HuH-7.5 (cell line): ENCODE results near the gene OMA1.
"Not testable (repeated sequence)": the region's sequence is repeated elsewhere in the genome, so short reads cannot be mapped to it uniquely, and the experiment has no call there.

Experiments
- DNase-seq: peaks from one replicate; pipeline ENCODE4 v3.0.0; 2011; ENCODE audit warnings: low spot score

OMA1 gene

DNA sequence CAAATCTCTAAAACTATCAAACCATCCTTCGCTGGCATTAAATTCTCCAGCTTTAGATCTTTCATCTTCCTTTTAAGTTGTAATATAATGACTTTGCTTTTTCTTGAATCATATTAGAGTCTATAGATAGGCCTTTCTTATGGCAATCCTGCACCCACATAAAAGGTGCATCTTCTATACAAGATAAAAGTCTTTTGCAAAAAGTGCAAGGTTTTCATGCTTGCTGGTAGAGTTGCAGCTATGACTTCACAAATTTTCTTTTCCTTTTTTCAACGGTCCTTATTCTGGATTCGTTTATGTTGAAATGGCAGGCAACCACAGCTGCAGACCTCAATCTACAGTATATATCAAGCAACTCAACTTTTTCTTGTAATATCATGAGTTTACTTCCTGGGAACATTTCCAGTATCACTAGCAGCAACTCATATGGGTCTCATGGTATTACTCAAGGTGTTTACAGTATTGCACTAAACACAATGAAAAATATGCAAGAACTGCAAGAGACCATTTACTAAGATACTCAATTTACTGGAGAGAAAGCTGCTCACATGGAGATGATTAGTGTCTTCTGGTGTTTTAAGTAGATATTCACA, 22.1 kb downstream of the OMA1 start:
- no peak for DNase-seq

DNA sequence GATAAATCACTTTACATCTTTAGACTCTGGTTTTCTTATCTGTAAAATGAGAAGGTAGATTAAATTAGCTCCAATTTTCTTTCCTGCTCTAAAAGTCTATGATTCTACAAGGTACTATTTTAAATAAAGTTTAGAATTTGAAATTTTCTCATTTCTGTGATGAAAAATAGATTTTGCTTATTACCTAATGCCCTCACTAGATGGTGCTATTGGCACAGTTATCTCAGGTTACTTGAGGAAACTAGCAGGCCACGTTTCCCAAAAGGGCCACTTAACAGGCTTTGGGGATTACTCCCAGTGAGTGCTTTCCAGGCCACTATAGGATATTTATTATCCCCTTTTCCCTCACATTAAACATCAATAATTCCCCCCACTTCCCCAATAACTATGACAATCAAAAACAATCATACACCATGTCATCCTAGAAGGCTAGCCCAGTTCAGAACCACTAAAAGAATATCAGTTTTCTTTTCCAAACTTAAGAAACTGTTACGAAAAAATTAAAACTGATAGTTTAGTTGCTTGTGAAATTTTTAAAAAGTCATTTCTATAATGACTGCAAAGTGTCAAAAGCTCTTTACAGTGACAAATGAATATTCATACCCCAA, 30.6 kb downstream of the OMA1 start:
- DNase-seq, result peak; percentile 39

DNA sequence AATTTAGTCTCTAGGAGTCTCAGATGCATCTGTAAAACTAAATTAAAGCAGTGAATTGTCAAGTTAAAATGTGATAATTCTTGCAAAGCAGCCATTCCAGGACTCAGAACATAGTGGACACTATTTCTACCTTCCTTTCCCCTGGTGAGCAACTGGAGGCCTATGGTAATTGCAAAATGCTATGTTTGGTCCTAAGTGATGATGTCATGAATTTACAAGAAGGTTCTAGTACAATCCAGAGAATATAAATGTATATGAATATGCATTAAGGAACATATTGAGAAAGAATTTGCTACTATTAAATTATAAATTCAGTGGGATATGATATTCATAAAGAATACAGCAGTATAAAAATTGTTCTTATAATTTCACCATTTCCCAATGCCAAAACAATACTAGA, 32.6 kb downstream of the OMA1 start:
- DNase-seq, result no peak

DNA sequence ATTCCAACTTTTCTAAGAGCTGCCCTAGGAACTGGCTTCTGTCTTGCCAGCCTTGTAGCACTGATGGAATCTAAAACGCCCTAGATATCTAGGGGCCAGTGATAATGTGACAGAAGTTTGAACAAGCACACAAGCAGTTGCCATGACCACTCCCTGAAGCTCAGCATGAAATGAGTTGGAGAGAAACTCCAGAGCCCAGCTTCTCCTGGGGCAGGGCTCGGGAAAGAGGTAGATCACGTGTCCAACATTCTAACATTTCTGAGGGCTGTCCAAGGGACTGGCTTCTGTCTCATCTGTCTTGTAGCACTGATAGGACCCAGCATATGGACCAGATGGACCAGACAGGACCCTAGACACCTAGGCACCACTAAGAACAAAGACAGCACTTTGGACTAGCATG, 37.9 kb downstream of the OMA1 start:
- no peak for DNase-seq

DNA sequence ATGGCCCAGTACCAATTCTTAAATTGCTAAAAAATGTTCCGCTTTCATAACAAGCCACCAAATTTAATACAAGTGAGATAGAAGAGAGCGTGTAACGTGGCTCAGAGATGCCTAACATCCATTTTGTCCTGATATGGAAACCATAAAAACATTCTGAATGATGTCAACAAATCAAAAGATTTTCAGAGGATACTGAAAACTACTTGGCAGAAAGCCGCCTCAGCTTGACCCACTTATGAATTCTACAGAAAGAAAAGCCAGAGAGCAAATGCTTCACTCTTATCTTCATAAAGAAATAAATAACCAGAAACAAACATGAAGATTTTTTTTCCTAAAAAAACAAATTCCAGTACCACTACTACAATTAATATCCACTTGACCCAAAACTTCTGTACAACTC, 41.2 kb downstream of the OMA1 start:
- DNase-seq, result no peak

DNA sequence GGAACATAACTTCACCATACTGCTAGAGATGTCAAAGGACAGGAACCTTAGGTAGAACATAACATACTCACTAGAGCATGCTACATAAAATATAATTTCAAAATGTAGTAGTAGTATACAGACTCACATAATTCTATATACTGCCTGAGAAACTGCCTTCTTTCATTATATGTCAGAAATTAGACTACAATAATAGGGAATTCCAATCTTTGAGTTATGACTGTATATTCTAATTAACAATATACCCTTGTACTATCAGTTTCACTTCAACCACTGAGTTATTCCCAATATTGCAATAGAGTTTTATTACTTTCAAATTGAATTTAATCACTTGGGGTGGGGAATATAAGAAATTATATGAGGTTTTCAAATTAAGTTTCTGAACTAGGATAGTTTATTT, 44.0 kb downstream of the OMA1 start:
- no peak for DNase-seq

DNA sequence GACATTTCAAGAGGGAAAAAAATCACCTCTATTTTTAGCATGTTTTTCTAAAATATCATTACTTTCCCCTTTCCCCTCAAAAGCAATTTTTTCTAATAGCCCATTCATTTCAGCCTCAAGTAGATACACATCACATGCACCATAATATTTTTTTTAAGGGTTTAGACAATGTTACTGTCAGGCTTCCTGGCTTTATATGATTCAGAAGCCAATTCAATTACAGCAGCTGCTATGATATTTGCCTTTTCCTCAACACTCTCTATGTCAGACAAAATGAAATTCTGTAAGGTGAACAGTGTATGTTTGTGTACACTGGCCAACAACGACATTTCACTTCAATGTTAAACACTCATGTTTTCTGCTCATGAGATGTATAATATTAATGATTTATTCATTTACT, 46.5 kb downstream of the OMA1 start:
- no peak for DNase-seq

DNA sequence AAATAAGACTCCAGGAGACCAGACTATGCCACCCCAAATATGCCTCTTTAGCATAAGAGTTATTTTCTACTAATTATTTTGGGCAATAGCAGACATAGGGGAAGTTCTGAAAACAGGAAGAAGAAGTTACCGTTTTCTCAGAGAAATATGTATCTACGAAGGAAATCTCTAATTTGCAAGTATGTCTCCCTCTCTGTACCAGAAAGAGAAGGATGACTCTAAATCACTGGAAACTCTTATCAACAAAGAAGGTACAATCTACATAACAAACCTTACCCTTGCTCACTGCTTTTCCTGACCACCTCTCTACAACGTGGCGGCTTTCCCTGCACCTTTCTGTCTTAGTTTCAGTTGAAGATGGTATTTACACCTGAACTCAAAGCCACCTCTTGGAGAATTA, 49.0 kb downstream of the OMA1 start:
- DNase-seq, result no peak

DNA sequence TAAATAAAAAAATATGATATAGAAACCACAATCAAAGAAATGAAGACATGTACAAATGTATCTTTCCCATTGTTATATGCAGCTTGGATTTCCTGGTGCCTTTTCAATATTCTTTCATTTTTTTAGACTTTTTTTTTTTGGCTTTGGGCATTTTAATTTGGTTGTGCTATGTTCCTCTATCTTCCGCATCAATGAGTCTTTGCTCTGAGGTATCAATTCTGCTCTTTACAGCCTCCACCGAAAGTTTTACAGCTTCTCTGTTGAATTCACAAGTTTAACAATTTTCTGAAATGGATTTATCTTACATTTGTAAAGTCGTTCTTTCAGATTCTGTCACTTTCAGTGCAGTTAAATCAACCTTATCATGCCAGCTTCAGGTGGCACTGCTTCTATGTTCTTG, 50.5 kb downstream of the OMA1 start:
- no peak for DNase-seq

DNA sequence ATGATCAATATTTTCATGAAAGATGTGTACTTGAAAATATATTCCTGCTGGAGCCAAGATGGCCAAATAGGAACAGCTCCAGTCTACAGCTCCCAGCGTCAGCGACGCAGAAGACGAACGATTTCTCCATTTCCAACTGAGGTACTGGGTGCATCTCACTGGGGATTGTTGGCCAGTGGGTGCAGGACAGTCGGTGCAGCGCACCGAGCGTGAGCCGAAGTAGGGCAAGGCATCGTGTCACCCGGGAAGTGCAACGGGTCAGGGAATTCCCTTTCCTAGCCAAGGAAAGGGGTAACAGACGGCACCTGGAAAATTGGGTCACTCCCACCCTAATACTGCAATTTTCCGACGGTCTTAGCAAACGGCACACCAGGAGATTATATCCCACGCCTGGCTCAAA, 57.6 kb downstream of the OMA1 start:
- DNase-seq, result not testable (repeated sequence)

DNA sequence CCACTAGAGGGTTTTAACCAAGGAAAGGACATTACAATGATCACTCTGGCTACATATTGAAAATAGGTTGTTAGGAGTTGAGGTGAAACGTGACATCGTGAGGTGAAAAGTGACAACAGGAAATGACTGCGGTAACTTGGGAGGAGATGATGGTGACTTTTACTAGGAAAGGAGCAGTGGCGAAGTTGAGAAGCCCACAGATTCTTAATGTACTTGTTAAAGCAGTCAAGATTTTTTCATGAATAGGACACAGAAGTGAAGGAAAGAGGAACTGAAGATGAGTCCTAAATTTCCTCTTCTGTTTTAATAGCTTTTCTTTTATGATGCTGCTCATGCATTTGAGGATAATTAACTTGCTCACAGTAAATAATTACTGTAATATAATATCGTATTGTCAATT, 59.5 kb downstream of the OMA1 start:
- no peak for DNase-seq

DNA sequence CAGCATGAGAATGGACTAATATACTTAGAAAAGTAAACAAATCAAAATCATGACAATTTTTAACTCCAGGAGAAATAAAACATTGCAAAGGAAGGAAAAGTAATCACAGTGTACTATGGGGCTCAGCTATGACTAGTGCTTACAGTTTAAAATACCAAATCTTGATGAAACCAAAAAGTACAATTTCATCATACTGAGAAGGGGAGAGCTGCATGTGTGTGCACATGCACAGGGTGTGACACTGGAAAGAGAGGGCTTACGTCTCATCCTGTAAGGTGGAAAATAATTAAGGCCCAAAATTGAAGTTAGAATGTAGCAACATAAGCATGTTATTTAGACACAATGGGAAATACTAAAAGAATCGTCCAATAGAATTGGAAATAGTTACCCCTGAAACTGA, 64.6 kb downstream of the OMA1 start:
- DNase-seq, result no peak

DNA sequence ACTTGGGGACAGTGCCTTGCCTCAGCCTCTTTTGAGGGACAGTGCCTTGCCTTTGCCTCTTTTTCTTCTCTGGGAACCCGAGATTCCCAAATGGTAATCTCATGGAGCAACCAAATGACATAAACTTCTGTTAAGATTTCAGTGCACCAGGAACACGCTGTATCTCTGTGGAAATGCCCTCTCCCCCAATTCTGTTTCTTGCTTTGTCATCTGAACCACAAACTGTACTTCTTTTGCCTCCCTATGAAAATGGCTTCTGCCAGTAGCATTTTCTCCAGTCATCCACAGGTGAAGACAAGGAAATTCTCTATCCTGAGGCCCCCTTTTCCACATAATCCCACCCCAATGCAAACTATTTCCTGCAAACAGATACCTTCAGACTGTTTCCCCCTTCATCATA, 66.3 kb downstream of the OMA1 start:
- no peak for DNase-seq

DNA sequence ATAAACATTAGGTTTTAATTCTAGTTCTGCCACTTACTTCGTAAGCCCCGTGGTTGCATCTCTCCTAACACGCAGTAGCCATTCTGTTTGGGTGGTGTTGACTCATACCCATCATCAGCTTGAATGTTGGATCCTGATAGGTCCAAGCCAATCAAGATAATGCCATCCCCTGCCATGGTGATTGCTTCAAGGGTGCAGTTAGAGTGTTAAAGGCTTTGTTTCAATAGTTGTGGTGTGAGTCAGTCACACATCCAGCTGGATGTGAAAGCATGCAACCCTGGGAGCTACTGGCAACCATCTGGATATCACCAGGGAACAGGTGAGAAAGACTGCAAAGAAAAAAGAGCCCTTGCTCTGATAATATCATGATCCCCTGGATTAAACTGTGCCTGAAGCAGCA, 69.1 kb downstream of the OMA1 start:
- DNase-seq, result no peak

DNA sequence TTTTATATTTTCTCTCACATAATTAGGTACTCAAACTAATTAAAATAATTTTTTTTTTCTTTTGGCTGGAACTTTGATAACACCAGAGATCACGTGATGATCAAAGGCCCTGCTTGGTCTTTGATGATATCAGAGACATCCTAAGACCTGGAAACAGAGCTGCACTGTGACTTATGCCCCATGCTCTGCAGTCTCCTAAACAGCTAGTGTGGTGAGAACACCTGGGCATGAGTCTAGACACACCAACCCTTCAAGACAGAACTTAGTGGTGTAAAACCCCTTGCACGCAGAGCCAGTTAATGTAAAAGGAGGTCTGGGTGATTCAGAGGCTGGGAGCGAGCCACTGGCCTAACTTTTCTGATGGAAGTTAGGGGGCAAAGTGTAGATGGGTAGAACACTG, 70.3 kb downstream of the OMA1 start:
- DNase-seq, result no peak

DNA sequence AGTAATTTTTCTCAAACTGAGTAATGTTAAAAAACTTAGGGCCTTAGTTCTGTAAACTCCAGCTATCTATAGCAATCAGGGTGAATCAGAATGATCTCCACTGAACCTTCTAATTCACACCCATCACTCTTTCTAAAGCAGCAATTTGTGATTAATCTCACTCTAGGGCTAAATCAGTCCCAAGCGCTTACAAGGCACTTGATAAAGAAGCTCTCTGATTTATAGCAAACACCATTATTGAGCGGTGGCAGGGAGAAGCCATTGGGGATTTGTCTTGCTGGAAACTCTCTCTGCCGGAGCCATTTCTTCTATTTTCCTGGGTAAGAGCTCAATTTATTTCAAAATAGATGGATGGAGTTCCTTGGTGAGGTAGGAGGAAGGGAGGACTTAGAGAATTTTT, 77.0 kb downstream of the OMA1 start:
- DNase-seq, result no peak

DNA sequence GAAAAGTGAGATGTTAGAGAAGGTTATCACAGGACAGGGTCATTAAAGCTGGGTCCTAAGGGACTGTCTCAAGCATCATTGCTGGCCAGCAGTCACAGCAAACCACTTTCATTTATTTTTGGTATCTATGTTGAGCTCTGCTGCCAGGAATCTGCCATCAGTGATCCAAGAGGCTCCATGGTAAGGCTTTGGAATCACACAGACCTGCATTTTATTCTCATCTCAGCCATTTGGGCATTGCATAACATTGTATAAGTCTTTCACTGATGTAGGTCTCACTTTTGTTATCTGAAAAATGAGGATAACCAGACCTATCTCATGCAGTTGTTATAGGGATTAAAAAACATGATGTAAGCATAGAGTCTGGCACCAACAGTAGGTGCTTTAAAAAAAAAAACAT, 77.5 kb downstream of the OMA1 start:
- no peak for DNase-seq

DNA sequence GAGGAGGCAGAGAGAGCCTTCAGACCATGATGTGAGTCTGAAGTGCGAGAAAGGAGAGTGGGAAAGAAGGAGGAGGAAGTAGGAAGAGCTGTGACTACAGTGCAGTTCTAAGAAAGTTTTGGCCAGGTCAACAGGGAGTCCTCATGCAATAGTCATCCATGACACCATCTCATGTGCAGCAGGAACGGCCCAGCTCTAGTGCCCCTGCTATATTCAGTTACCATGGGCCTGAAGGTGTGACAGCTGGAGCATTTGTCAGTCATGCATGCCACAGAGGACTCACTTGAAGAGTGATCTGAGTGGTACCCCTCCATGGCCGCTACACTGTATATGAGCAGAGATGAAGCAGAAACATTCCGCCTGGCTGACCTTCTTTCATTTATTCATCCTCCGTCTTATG, 77.9 kb downstream of the OMA1 start:
- no peak for DNase-seq

DNA sequence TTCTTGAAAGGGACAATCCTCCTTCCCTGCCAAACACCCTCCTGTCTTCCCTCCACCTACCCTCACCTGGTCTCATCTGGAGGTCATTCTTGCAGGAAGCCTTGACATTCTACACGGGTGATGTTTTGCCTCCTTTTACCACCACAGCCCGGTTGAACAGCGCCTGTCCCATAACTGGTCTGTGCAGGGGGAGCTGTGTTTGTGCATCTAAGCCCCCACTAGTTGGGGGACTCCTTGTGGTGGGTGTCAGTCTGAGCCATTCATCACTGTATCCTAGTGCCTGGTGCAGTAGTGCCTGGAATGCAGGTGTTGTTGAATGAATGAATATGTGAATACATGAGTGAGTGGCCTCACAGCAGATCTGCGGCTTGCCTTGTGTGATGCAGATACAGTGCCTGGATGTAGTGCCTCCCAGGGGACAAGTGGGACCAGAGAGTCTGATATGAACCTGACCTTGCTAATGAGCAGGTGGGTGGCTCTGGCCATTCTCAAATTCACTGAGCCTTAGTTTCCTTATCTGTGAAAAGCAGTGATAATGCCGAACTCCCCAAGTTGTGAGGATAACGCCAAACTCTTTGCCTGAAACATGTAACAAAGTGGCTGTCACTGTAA, 79.8 kb downstream of the OMA1 start:
- DNase-seq, result no peak

DNA sequence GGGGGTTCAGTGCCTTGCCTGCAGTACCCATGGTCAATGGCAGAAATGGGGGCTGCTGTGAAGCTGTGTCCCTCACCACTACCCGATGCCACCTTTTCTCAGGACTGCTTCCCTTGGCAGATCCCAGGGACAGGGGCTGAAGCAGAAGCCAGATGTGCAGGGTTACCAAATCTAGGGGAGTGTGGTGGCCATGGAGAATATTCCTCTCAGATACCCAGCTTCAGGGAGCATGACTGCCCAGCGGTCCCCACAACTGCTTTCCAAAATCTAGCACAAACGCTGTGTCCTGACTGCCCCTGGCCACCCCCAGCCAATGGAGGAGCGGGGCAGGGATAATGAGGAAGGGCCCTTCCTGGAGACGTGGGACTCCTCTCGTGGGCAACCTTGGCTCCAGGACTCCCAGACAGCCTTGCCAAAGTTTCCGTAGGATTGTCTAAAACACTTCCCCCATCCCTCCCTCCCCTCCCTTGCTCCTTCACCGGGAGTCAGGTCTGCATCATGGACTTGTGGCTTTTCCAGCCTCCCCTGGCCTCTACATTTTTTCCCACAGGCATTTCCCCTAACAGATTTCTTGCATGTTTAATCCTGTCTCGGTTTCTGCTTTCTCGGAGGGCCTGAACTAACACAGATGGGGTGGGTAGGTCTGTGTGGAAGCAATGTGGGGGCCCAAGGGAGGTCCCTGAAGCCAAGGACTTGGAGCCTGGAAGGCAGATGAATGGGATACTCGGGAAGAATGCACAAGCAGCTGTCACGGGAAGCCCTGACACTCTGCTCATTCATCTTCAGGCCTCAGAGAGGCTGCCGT, 80.5 kb downstream of the OMA1 start:
- no peak for DNase-seq

DNA sequence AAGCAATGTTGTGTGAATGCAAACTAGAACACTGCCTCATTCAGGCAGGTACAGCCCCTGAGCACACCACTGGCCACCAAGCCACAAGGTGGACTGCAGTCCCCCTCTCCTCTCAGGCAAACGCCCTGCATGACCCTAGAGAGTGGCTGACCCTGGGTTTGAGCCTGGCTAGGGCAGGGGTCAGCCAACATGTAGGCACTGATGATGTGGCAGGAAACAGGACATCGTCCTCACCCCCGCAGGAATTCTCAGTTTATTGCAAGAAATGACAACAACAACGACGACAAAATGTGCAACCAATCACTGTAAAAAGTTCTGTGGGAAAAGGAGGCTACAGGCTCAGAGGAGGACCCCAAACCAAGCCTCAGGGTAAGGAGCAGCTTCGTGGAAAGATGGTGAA, 81.3 kb downstream of the OMA1 start:
- DNase-seq, result no peak

DNA sequence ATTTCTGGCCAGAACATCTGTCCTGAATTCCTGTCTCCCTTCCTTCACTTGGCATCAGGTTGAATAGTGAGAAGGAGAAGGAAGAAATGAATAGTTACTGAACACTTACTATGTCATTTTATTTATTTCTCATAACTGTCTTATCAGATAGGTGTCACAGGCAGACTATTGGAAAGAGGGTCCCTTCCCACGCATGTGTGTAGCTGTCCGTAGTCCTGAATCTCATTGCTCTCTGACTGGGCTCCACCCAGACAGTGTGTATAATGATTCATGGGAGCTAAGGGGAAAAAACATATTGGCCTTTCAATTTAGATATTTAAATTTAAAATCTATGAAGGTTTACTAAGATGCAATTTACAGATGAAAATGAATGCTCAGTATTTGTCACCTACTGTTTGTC, 86.1 kb downstream of the OMA1 start:
- no peak for DNase-seq

DNA sequence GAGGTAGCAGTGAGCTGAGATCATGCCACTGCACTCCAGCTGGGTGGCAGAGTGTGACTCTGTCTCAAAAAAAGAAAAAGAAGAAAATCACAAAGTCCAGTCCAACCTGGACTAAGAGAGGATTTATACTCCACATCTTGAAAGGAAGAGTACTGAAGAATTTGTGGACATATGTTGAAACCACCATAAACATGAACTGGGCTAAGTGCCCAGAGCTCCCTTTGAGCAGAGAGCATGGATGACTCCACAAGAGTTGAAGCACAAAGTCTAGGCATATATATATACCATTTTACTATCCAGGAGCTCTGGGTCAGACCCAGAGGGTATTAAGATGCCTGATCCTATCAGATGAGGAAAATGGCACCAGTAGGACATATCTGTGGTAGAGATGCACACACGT, 86.6 kb downstream of the OMA1 start:
- no peak for DNase-seq
